HepG2 (cell line): ENCODE data around the gene SHANK2. TPM values are rescaled to one million over a fixed set of nuclear protein-coding genes. Genes with fewer than 3 reads are reported as not detected.

Experiments used
- AGO2 ChIP-seq: fragments of 200-400 bp; formaldehyde crosslinking; optimal IDR thresholded peaks from 2 replicates; pipeline ENCODE3; 2017; ENCODE audit warnings: mild to moderate bottlenecking, low read depth, low read length, moderate library complexity
- ATF2 ChIP-seq: sonication (generic); formaldehyde crosslinking; IDR thresholded peaks from 2 replicates; pipeline ENCODE4 v1.4.0; 2020; ENCODE audit warnings: missing genetic modification reagents
- ATRX ChIP-seq: sonication (generic); formaldehyde crosslinking; IDR thresholded peaks from 2 replicates; pipeline ENCODE4 v1.4.0; 2020; ENCODE audit warnings: missing genetic modification reagents, borderline replicate concordance
- ETV6 ChIP-seq: sonication (generic); formaldehyde crosslinking; conservative IDR thresholded peaks from 2 replicates; pipeline ENCODE4 v1.4.0; 2020; ENCODE audit warnings: missing genetic modification reagents
- FOXO1 ChIP-seq: sonication (generic); formaldehyde crosslinking; IDR thresholded peaks from 2 replicates; pipeline ENCODE4 v1.4.0; 2020; ENCODE audit warnings: missing genetic modification reagents
- HDAC6 ChIP-seq: fragments of 200-600 bp; sonication (generic); IDR thresholded peaks from 2 replicates; pipeline ENCODE4 v1.7.0; 2017; ENCODE audit warnings: mild to moderate bottlenecking, antibody characterized with exemption, low read length, low read depth
- HINFP ChIP-seq: sonication (generic); formaldehyde crosslinking; IDR thresholded peaks from 2 replicates; pipeline ENCODE4 v1.4.0; 2020; ENCODE audit warnings: low read depth, mild to moderate bottlenecking, missing genetic modification reagents
- ISX ChIP-seq: sonication (generic); formaldehyde crosslinking; conservative IDR thresholded peaks from 2 replicates; pipeline ENCODE4 v1.5.0; 2020; ENCODE audit warnings: missing genetic modification reagents
- JUNB ChIP-seq: sonication (generic); formaldehyde crosslinking; IDR thresholded peaks from 2 replicates; pipeline ENCODE4 v1.8.0; 2022; ENCODE audit warnings: missing genetic modification reagents, mild to moderate bottlenecking, borderline replicate concordance
- MLX ChIP-seq: IDR thresholded peaks from 2 replicates; pipeline ENCODE4 v1.6.1; 2016
- PAXIP1 ChIP-seq: sonication (generic); formaldehyde crosslinking; conservative IDR thresholded peaks from 2 replicates; pipeline ENCODE4 v1.4.0; 2020; ENCODE audit warnings: mild to moderate bottlenecking, missing genetic modification reagents, moderate library complexity
- RELA ChIP-seq: sonication (generic); formaldehyde crosslinking; IDR thresholded peaks from 2 replicates; pipeline ENCODE4 v1.4.0; 2020; ENCODE audit warnings: missing genetic modification reagents
- SMYD3 ChIP-seq: sonication (generic); formaldehyde crosslinking; IDR thresholded peaks from 2 replicates; pipeline ENCODE4 v1.8.1; 2023; ENCODE audit warnings: mild to moderate bottlenecking, missing genetic modification reagents
- SRSF9 ChIP-seq: fragments of 200-400 bp; formaldehyde crosslinking; IDR thresholded peaks from 2 replicates; pipeline ENCODE4 v1.6.1; 2018; ENCODE audit warnings: borderline replicate concordance, mild to moderate bottlenecking, low read depth, low read length; ENCODE audit not compliant: insufficient read depth, poor library complexity, severe bottlenecking
- SYNCRIP ChIP-seq: fragments of 200-400 bp; formaldehyde crosslinking; IDR thresholded peaks from 2 replicates; pipeline ENCODE4 v1.6.1; 2018; ENCODE audit warnings: mild to moderate bottlenecking, low read depth, low read length; ENCODE audit not compliant: insufficient read depth
- ZBTB1 ChIP-seq: sonication (generic); formaldehyde crosslinking; IDR thresholded peaks from 2 replicates; pipeline ENCODE4 v1.4.0; 2020; ENCODE audit warnings: missing genetic modification reagents, borderline replicate concordance
- ZNF10 ChIP-seq: sonication (generic); formaldehyde crosslinking; IDR thresholded peaks from 2 replicates; pipeline ENCODE4 v1.4.0; 2020; ENCODE audit warnings: mild to moderate bottlenecking, low read depth, missing genetic modification reagents, borderline replicate concordance
- ZNF33A ChIP-seq: sonication (generic); formaldehyde crosslinking; IDR thresholded peaks from 2 replicates; pipeline ENCODE4 v1.5.1; 2020; ENCODE audit warnings: missing genetic modification reagents, mild to moderate bottlenecking, moderate library complexity, borderline replicate concordance
- ZNF343 ChIP-seq: sonication (generic); formaldehyde crosslinking; IDR thresholded peaks from 2 replicates; pipeline ENCODE4 v1.4.0; 2020; ENCODE audit warnings: mild to moderate bottlenecking, missing genetic modification reagents
- ZNF614 ChIP-seq: IDR thresholded peaks from 2 replicates; pipeline ENCODE4 v1.6.1; 2018; ENCODE audit warnings: missing biosample characterization, missing genetic modification reagents, inconsistent platforms, borderline replicate concordance
- ZNF639 ChIP-seq: conservative IDR thresholded peaks from 2 replicates; pipeline ENCODE4 v1.6.1; 2018; ENCODE audit warnings: missing genetic modification reagents
- ZNF776 ChIP-seq: sonication (generic); formaldehyde crosslinking; IDR thresholded peaks from 2 replicates; pipeline ENCODE4 v1.4.0; 2020; ENCODE audit warnings: mild to moderate bottlenecking, missing genetic modification reagents
- ZNF777 ChIP-seq: sonication (generic); formaldehyde crosslinking; IDR thresholded peaks from 2 replicates; pipeline ENCODE4 v1.4.0; 2020; ENCODE audit warnings: missing genetic modification reagents
- polyA plus RNA-seq, 8 experiments: library from polyadenylated mRNA; depleted of rRNA in 3 of 8; stranded (reverse) in 7 of 8; unstranded in 1 of 8; fragments of >200 nt; fragmentation: Illumina TruSeq in 4 of 8; extraction: Trizol in 4 of 8; gene quantifications; 2 replicates each; pipeline versions ENCODE4 v1.2.1 to v1.2.3, GENCODE V29; 2011 to 2016; ENCODE audit warnings: low read depth in 4 of 8, missing spikeins in 1 of 8, mixed read lengths in 1 of 8; ENCODE audit not compliant: insufficient read depth in 1 of 8
- total RNA-seq, 5 experiments: library from RNA; depleted of rRNA; stranded (reverse); fragments of >200 nt; fragmentation: Illumina TruSeq; extraction: Trizol; gene quantifications; 2 replicates each; pipeline ENCODE4 v1.2.3, GENCODE V29; 2016; ENCODE audit warnings: low read depth in 1 of 5

Gene SHANK2
- total and polyA plus RNA-seq, 2 of the 13 experiments (the other 11 are each of a cell fraction or from before 2014, with no cell fraction given): 10.2 to 13.0 TPM

GRCh38 chr11:71251761-71252268, 562 bp downstream of the SHANK2 start (continued):
- TF ChIP-seq ZNF614 (CRISPR knock-in tag): no peak
- no peak for TF ChIP-seq ZNF10
- TF ChIP-seq MLX (CRISPR knock-in tag): no peak
- TF ChIP-seq ZNF639 (CRISPR knock-in tag): no peak
- no peak for TF ChIP-seq ISX (CRISPR knock-in tag)
- no peak for TF ChIP-seq JUNB (CRISPR knock-in tag)
- TF ChIP-seq FOXO1: no peak; the same call in 1 of the 2 replicates
- TF ChIP-seq PAXIP1: no peak
- no peak for TF ChIP-seq ZNF33A (CRISPR knock-in tag)
- TF ChIP-seq SRSF9: no peak
- no peak for TF ChIP-seq ATF2 (CRISPR knock-in tag)
- no peak for TF ChIP-seq ZNF343 (CRISPR knock-in tag)
- TF ChIP-seq AGO2: no peak
- peak; percentile 27; the same call in 1 of the 2 replicates for TF ChIP-seq ZNF777 (CRISPR knock-in tag)
- TF ChIP-seq HINFP (CRISPR knock-in tag): no peak
- TF ChIP-seq SMYD3: no peak
- no peak for TF ChIP-seq ZBTB1 (CRISPR knock-in tag)
- no peak for TF ChIP-seq HDAC6
- TF ChIP-seq ATRX: no peak
- TF ChIP-seq ZNF776 (CRISPR knock-in tag): peak; percentile 39; the same call in 1 of the 2 replicates
- no peak for TF ChIP-seq SYNCRIP
- TF ChIP-seq RELA (CRISPR knock-in tag): no peak
- no peak for TF ChIP-seq ETV6
